Trophoblast cell (in vitro differentiated cells and primary cell): ENCODE results near the gene DDX55.

ENCODE experiments used
- DNase-seq, 2 donors: peaks; one replicate each; pipeline ENCODE4 v3.0.0-alpha.2; 2016
- H2AFZ ChIP-seq: 2 replicates; pipeline ENCODE4 v1.6.1; 2013; ENCODE audit warnings: low read length, moderate library complexity, mild to moderate bottlenecking; ENCODE audit not compliant: insufficient read depth, poor library complexity
- H2AK5ac ChIP-seq: 2 replicates; pipeline ENCODE4 v1.6.1; 2013; ENCODE audit warnings: mild to moderate bottlenecking, low read length
- H2BK120ac ChIP-seq: 2 replicates; pipeline ENCODE4 v1.6.1; 2013; ENCODE audit warnings: low read length, mild to moderate bottlenecking, moderate library complexity; ENCODE audit not compliant: insufficient read depth, poor library complexity
- H2BK12ac ChIP-seq: 2 replicates; pipeline ENCODE4 v1.6.1; 2013; ENCODE audit warnings: mild to moderate bottlenecking, low read length, moderate library complexity
- H2BK5ac ChIP-seq: 2 replicates; pipeline ENCODE4 v1.6.1; 2013; ENCODE audit warnings: low read length, low read depth, moderate library complexity, mild to moderate bottlenecking; ENCODE audit not compliant: poor library complexity
- H3K14ac ChIP-seq: 2 replicates; pipeline ENCODE4 v1.6.1; 2013; ENCODE audit warnings: mild to moderate bottlenecking, low read length
- H3K18ac ChIP-seq: 2 replicates; pipeline ENCODE4 v1.6.1; 2013; ENCODE audit warnings: mild to moderate bottlenecking, low read length
- H3K23ac ChIP-seq: 2 replicates; pipeline ENCODE4 v1.6.1; 2013; ENCODE audit warnings: low read length
- H3K27ac ChIP-seq: 2 replicates; pipeline ENCODE4 v1.5.1; 2013; ENCODE audit warnings: low read depth, mild to moderate bottlenecking, inconsistent platforms, low read length, moderate library complexity
- H3K27me3 ChIP-seq: 2 replicates; pipeline ENCODE4 v1.6.1; 2013; ENCODE audit warnings: inconsistent platforms, mild to moderate bottlenecking, low read length, moderate library complexity; ENCODE audit not compliant: insufficient read depth
- H3K36me3 ChIP-seq, 2 experiments: 1 replicate in 1 of 2; 2 replicates in 1 of 2; pipeline ENCODE4 v1.6.1; 2013; ENCODE audit warnings: low read length in 2 of 2, mild to moderate bottlenecking in 2 of 2, moderate library complexity in 1 of 2; ENCODE audit not compliant: insufficient read depth in 2 of 2, control insufficient read depth in 1 of 2
- H3K4ac ChIP-seq: 2 replicates; pipeline ENCODE4 v1.6.1; 2013; ENCODE audit warnings: low read depth, mild to moderate bottlenecking, low read length, moderate library complexity
- H3K4me1 ChIP-seq, 2 experiments: 1 replicate in 1 of 2; 2 replicates in 1 of 2; pipeline ENCODE4 v1.6.1; 2013; ENCODE audit warnings: low read length in 2 of 2, mild to moderate bottlenecking in 2 of 2, moderate library complexity in 1 of 2; ENCODE audit not compliant: insufficient read depth in 2 of 2, control insufficient read depth in 1 of 2
- H3K4me2 ChIP-seq: 2 replicates; pipeline ENCODE4 v1.6.1; 2013; ENCODE audit warnings: inconsistent platforms, mild to moderate bottlenecking, low read length, moderate library complexity
- H3K4me3 ChIP-seq: 2 replicates; pipeline ENCODE4 v1.5.1; 2013; ENCODE audit warnings: mild to moderate bottlenecking, low read depth, low read length, inconsistent platforms
- H3K79me1 ChIP-seq: one replicate; pipeline ENCODE4 v1.6.1; 2013; ENCODE audit warnings: low read length
- H3K79me2 ChIP-seq: 2 replicates; pipeline ENCODE4 v1.6.1; 2013; ENCODE audit warnings: low read length, mild to moderate bottlenecking; ENCODE audit not compliant: control insufficient read depth, insufficient read depth, poor library complexity
- H3K9ac ChIP-seq: 2 replicates; pipeline ENCODE4 v1.6.1; 2013; ENCODE audit warnings: mild to moderate bottlenecking, low read length
- H3K9me3 ChIP-seq: 2 replicates; pipeline ENCODE4 v1.6.1; 2013; ENCODE audit warnings: low read depth, mild to moderate bottlenecking, control low read depth, inconsistent platforms, low read length; ENCODE audit not compliant: insufficient read depth
- H4K12ac ChIP-seq: 2 replicates; pipeline ENCODE4 v1.6.1; 2013; ENCODE audit warnings: low read depth, mild to moderate bottlenecking, low read length, moderate library complexity
- H4K8ac ChIP-seq: 2 replicates; pipeline ENCODE4 v1.6.1; 2013; ENCODE audit warnings: low read depth, mild to moderate bottlenecking, low read length, moderate library complexity
- H4K91ac ChIP-seq: one replicate; pipeline ENCODE4 v1.6.1; 2013; ENCODE audit warnings: low read depth, mild to moderate bottlenecking, low read length, moderate library complexity
- WGBS: extraction: QIAGEN DNeasy Blood & Tissue Kit; methylation state at CpG from one replicate; pipeline ENCODE4 v1.1.7; 2013; ENCODE audit warnings: missing lambda C conversion rate; ENCODE audit not compliant: insufficient read length, insufficient coverage; ENCODE audit errors: extremely low coverage; 5-methylcytosine and 5-hydroxymethylcytosine counted together

DDX55 gene

DNA sequence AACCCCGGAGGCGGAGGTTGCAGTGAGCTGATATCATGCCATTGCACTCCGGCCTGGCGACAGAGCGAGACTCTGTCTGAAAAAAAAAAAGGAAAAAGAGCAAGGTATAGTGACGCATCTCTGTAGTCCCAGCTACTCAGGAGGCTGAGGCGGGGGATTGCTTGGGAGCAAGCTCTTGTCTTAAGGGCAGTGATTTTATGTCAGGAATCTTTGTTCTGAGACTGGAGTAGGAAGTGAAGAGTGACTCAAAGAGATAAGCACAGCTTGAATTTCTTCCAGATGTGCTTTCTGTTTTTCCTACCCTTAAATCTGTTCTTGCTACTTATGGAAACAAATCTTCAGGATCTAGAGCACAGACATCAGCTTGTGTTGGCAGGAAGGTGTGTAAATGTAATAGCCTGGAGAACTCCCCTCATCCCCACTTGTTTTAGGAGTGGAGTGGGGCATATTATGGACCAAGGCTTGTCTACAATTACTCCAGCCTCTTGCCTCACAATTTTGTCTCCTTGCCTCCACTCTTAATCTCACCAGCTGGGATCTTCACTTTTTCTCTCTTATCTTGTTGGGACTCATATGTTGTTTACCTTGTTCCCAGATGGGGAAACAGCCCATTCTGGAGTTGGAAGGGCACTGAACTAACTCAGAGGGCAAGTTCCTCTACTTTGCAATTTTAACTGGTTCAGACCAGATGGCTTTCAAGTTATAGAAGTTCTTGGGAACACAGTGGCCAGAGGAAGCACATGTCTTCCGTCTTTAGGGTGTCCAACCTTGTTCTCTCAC lies 10.0 kb upstream of the DDX55 start:
- no peak overlapping the region for H3K18ac ChIP-seq
- no peak overlapping the region for H3K4me3 ChIP-seq
- H3K79me1 ChIP-seq = no peaks in the 10 kb centered on the region
- WGBS = no CpG with 5 or more reads among the region's 8 CpGs
- no peak overlapping the region for H3K4ac ChIP-seq
- H3K36me3 ChIP-seq = peaks cover 34 to 58% of the 10 kb centered on the region in 2 experiments
- H3K27me3 ChIP-seq = no peaks in the 10 kb centered on the region
- no peak overlapping the region for H3K4me2 ChIP-seq
- no peak overlapping the region for H3K9ac ChIP-seq
- no peak overlapping the region for H4K8ac ChIP-seq
- H2BK5ac ChIP-seq = no peak overlapping the region
- DNase-seq = no peak
- H3K9me3 ChIP-seq = no peaks in the 10 kb centered on the region
- H2BK12ac ChIP-seq = no peak overlapping the region
- no peak overlapping the region for H3K14ac ChIP-seq
- H3K79me2 ChIP-seq = peaks cover 2% of the 10 kb centered on the region
- H2BK120ac ChIP-seq = no peak overlapping the region
- H4K12ac ChIP-seq = no peak overlapping the region
- H2AK5ac ChIP-seq = no peak overlapping the region
- H4K91ac ChIP-seq = no peak overlapping the region
- no peak overlapping the region for H3K27ac ChIP-seq
- H3K23ac ChIP-seq = no peak overlapping the region
- no peak overlapping the region for H2AFZ ChIP-seq
- no peaks in the 10 kb centered on the region for H3K4me1 ChIP-seq

DNA sequence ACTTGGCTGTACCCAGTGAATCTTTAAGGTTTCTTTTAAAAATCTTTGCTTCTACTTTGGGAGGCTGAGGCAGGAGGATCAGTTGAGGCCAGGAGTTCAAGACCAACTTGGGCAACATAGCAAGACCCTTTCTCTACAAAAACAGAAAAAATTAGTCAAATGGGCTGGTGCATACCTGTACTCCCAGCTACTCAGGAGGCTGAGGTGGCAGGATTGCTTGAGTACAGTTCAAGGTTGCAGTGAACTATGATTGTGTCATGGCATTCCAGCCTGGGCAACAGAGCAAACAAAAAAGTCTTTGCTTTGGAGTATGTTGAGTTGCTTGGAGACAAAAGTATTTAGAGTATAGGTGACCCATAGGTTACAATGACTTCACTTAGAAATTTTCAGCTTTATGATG lies 6.2 kb upstream of the DDX55 start:
- Histone ChIP-seq H3K23ac (no peak overlapping the region), H3K4me3 (no peak overlapping the region)

GRCh38 chr12:123597100-123597499 lies 4.8 kb upstream of the DDX55 start:
- WGBS = no CpG with 5 or more reads among the region's 3 CpGs
- Histone ChIP-seq H3K4me3 (no peak overlapping the region), H3K18ac (no peak overlapping the region), H2BK12ac (no peak overlapping the region), H3K4me1 (no peaks in the 10 kb centered on the region), H3K4ac (no peak overlapping the region), H3K14ac (no peak overlapping the region), H3K79me1 (peaks cover 5% of the 10 kb centered on the region), H3K79me2 (peaks cover 5% of the 10 kb centered on the region), H3K4me2 (no peak overlapping the region), H2AFZ (no peak overlapping the region), H3K9ac (no peak overlapping the region), H4K12ac (no peak overlapping the region), H2BK120ac (no peak overlapping the region), H3K23ac (no peak overlapping the region), H4K91ac (no peak overlapping the region), H2AK5ac (no peak overlapping the region), H4K8ac (no peak overlapping the region), H2BK5ac (no peak overlapping the region), H3K27ac (no peak overlapping the region), H3K9me3 (peaks cover 1% of the 10 kb centered on the region), H3K36me3 (peaks cover 19 to 40% of the 10 kb centered on the region in 2 experiments), H3K27me3 (no peaks in the 10 kb centered on the region)
- DNase-seq = peak in 1 of 2 donors; percentile 21

More for the DNA sequence above, 6.2 kb upstream of the DDX55 start:
- DNase-seq = peak; percentile 85 to 90
- Histone ChIP-seq H4K91ac (no peak overlapping the region), H2BK120ac (no peak overlapping the region), H3K27ac (no peak overlapping the region), H3K79me2 (no peaks in the 10 kb centered on the region), H2BK5ac (no peak overlapping the region), H4K12ac (no peak overlapping the region), H3K14ac (no peak overlapping the region), H3K9ac (no peak overlapping the region), H3K36me3 (peaks cover 21 to 51% of the 10 kb centered on the region in 2 experiments), H3K4me1 (no peaks in the 10 kb centered on the region), H2AFZ (no peak overlapping the region), H2BK12ac (no peak overlapping the region), H3K4ac (no peak overlapping the region), H3K79me1 (no peaks in the 10 kb centered on the region), H4K8ac (no peak overlapping the region), H3K27me3 (no peaks in the 10 kb centered on the region), H3K4me2 (no peak overlapping the region), H3K18ac (no peak overlapping the region), H2AK5ac (no peak overlapping the region), H3K9me3 (no peaks in the 10 kb centered on the region)

DNA sequence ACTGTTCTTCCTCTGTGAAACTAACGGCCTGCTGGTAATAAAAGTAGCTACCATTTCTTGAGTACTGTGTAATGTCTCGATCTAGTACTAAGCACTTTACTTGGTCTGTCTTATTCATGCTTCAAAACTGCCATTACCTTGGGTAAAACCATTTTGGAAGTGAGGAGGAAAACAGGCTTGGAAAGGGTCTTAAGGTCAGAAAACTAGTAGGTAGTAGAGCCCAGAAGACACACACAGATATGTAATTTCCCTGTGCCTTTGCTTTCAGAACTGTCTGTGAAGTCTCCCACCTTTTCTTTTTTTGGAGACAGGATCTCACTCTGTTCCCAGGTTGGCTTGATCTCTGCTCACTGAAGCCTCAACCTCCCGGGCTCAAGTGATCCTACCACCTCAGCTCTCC lies 3.4 kb upstream of the DDX55 start:
- no peak overlapping the region for H2BK12ac ChIP-seq
- no peak overlapping the region for H2AFZ ChIP-seq
- H3K4me1 ChIP-seq = peaks cover 5 to 6% of the 10 kb centered on the region in 2 experiments
- H3K9me3 ChIP-seq = peaks cover 1% of the 10 kb centered on the region
- H3K36me3 ChIP-seq = peaks cover 13 to 29% of the 10 kb centered on the region in 2 experiments
- H3K23ac ChIP-seq = no peak overlapping the region
- no peak overlapping the region for H3K4me2 ChIP-seq
- WGBS = no CpG with 5 or more reads among the region's 3 CpGs
- no peak overlapping the region for H2AK5ac ChIP-seq
- peaks cover 8% of the 10 kb centered on the region for H3K79me1 ChIP-seq
- no peak overlapping the region for H3K27ac ChIP-seq
- H2BK120ac ChIP-seq = no peak overlapping the region
- H3K9ac ChIP-seq = no peak overlapping the region
- H3K4ac ChIP-seq = no peak overlapping the region
- peaks cover 15% of the 10 kb centered on the region for H3K79me2 ChIP-seq
- H3K4me3 ChIP-seq = no peak overlapping the region
- no peak overlapping the region for H4K8ac ChIP-seq
- H2BK5ac ChIP-seq = no peak overlapping the region
- DNase-seq = no peak
- no peaks in the 10 kb centered on the region for H3K27me3 ChIP-seq
- no peak overlapping the region for H4K91ac ChIP-seq
- no peak overlapping the region for H3K18ac ChIP-seq
- no peak overlapping the region for H4K12ac ChIP-seq
- H3K14ac ChIP-seq = no peak overlapping the region
